Measurements from ENCODE around the gene RPP30.
A peak's percentile ranks its signal among the peaks of the same experiment; 100 is the strongest.

DNA sequence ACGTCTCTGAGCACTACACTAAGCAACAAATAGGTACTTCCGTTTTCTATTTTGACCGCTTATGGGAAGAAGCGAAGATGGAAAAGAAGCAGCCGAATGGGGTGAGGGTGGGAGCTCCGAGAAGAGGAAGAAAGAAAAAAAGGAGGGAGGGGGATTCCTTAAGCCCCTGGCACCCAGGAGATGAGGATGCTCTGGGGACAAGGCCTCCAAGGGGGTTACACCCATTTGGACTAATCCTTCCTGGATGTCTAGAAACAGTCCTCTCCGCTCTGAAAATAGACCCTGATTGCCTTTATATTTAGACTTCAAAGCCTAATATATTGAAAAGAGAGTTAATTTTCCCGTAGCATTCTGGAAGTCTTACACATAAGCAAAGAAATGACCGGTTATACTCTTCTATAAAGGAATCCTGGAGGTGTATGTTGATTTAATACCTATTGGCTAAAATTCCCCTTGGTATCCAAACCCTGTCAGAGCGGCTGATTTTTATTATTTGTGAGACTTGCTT, 13.3 kb upstream of the RPP30 start:
- TF ChIP-seq CTCF (conservative IDR thresholded peaks at IDR 0.05; ENCODE audit: low read depth, low read length) (no peak), EZH2 (IDR thresholded peaks at IDR 0.05; ENCODE audit: borderline replicate concordance, low read depth, low read length, poor library complexity, severe bottlenecking) (peak; percentile 58)

Measured in A673 (cell line).